Fibroblast of peridontal ligament (primary cell): ENCODE measurements around the gene KIAA1671.

Source experiments
- DNase-seq: peaks from one replicate; pipeline ENCODE4 v3.0.0-alpha.2; 2010; ENCODE audit errors: extremely low read depth

The KIAA1671 gene

DNA sequence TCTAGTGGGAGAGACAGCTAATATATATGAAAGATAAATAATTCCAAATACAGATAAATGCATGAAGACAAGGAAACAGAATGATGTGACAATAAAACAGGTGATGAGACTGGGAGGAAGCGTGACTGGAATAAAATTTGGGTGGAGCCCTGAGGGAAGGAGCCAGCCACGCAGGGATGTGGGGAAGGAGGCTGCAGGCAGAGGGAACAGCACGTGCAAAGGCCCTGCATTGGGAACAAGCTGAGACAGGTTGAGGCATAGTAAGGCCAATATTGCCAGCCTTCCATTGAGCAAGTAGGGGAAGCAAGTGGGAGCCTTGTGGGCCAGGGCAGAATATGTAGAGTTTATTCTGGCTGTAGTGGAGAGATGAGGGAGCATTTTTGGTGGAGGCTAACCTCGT lies 139.6 kb downstream of the KIAA1671 start:
- DNase-seq: no peak

DNA sequence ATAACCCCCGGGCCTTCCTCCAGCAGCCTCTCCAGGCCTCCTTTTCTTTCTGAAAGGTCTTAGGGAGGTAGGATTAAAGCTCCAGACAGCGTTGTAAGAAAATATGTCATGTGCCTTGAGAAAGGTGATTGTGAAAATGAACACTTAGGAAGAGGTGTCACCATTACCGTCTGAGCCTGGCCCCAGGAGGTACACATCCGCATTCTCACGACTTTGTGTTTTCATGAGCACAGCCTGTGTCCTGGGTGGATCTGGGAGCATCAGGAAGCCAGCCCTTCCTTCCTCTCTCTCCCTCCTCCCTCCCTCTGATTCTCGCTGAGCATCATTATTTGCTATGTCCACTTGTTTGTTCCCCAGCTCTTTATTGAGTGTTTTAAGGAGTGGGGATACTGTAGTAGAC lies 142.1 kb downstream of the KIAA1671 start:
- DNase-seq: no peak

DNA sequence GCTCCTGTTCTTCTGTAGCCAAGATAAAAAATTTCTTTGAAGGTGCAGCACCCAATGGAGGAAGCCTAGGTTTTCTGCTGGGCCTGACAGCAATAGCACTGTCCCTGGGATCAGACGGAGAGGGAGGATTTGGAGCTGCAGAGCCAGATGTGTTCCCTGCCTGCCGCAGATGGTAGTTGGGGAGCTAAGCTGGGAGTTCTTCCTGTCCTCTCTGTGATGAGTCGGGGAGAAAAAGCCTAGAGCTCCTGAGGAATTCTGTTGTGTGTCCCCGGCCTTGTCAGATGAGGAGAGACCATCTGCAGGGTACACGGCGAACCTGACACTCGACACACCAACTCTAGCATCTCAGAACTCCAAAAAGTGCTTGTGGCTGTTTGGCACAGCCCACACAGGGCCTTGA lies 143.4 kb downstream of the KIAA1671 start:
- DNase-seq: no peak

DNA sequence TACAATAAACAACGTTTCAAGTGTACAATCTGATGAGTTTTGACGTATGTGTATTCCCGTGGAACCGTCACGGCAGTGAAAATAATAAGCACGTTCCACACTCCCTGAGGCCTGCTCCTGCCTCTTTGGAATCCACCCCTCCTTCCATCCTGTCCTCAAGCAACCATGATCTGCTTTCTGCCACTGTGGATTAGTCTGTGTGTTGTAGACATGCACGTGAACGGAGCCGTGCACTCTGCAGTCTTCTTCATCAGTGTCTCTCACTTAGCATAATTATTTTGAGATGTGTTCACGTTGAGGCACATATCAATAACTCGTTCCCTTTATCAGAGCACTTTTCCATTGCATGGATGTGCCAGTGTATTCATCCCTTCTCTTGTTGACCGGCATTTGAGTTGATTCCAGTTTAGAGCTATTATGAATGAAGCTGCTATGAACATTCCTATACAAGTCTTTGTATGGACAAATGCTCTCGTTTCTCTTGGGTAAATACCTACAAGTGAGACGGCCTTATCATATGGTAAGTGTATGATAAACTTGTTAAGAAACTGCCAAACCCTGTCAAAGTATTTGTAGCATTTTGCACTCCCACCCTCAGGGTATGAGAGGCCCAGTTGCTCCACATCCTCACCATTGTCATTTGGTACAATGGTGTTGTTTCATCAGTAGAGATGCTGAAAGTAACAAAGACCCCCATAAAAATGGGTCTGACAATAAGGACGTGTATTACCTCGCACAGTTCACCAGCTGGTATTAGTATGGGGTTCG lies 144.3 kb downstream of the KIAA1671 start:
- DNase-seq: no peak

DNA sequence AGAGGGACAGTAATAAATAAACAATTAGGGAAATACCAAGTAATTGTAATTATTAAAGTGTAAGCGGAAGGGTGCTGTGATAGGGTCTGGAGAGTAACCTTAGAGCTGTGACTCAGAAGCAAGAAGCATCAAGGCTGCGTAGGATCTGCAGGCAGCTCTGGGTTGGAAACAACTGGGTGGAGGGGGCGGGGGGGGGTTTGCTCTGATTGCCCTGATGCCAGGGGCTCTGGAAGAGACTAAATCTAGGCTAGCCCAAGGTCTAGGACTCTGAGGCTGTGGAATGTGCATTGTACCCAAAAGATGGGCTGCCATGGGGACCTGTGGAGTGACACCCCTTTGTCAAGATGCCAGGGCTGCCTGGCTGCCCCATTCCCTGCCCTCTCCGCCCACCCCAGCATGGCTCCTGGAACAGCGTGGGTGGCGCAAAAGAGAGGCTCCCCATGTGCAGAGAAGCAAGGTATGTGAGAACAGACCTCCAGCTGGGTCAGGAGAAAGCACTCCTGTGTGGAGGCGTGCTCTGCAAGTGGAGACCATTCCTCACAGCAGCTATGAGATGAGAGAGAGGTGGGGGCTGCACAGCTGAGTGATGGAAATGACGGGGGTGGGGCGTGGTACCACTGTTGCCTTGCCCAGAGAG lies 146.0 kb downstream of the KIAA1671 start:
- DNase-seq: no peak

DNA sequence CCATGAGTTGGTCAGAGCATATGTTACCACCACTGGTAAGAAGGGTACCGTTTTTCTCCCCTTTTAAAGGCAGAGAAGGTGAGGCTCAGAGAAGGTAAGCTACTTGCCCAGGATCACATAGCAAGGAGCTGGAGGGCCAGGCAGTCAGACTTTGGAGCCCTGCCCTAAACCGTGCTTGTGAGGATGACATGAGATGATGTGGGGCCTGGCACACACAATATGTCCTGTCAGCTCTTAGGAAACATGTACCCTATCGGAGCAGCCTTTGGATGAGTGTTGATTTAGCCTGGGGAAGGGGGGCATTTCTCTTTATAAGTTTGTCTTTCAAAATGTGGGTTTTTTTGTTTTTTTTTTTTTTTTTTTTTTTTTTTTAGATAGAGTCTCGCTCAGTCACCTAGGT lies 146.7 kb downstream of the KIAA1671 start:
- DNase-seq: no peak

DNA sequence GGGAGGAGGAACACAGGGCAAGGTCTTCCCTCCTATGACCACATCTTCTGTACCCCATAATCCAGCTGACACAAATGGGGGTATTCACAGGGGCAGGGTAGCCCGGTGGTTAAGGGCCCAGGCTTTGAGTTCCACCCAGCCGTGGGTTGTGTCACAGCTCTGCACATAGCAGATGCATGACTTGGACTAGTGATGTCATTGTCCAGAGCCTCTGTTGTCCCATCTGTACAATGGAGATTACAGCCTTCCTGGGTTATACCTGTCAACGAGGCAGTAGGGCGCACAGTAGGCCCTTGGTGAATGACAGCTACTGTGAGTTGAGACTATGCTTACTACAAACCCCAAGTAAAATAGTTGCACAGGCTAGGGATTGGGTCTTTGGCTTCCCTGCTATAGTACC lies 147.9 kb downstream of the KIAA1671 start:
- no peak for DNase-seq

DNA sequence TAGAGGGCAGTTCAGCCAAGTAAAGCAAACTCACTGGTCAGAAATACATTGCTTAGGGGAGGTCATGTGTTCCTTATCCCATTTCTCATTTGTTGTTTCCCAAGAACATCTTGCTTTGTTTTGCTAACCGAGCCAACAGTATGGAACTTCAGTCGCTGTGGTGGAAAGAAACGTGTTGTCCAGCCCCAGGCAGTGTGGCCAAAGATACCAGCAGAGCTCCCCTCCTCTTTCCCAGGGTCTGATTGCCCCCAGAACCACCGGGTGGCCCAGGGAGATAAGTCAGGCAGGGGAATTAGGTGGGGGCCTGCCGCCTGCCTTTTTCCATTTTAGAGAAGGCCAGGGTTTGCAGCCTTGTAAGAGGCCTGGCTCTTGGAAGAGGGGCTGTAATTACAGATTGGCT lies 148.4 kb downstream of the KIAA1671 start:
- no peak for DNase-seq

DNA sequence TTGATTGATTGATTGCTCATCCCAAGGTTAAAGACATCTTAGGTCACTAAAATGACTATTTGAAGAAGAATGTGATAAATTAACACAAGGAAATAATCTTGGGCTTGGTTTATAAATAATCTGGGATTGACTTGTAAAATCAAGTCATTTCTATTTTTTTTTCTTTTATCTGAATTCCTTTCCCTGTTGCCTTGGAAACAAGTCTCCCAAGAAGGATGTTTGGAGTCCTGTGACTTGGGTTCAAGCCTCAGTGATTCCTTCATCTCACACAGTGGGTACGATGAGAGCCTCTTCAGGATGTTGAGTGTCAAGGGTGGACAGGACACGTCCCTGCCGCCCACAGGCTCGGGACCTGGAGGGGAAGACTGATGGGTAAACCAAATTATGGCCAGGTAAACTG lies 149.0 kb downstream of the KIAA1671 start:
- no peak for DNase-seq

DNA sequence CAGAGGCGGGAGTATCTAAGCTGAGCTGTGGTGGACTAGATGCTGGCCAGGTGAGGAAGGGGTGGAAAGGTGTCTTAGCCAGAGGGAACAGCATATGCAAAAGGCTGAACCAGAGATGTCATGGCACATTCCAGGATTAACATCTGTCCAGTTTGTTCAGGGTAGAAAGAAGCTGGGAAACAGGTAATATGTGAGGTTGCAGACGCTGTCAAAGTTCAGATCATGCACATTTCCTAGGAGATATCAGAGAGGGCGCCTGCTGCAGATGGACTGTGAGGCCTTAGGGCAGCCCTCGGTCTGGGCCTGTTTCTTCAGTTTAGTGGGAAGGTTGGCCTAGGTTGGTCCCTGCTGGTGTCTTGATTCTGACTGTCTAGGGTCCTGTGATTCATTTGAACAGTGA lies 149.5 kb downstream of the KIAA1671 start:
- no peak for DNase-seq

DNA sequence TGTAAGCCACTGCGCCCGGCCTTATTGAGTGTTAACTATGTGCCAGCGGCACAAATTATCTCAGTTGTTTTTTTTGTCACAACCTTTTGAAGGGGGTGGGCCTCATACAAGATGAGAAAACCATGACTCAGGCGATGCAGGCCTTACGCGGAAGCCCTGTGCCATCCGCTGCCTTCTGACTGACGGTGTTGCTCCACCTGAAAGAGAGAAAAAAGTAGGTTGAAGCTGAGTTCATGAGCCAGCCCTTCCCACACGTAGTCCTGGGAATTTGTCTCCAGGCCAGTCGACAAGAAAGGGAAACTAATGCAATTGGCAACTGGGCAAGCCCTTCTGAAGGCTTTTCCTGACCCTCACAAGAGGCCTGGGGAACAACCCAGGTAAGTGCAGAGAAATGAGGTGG lies 150.2 kb downstream of the KIAA1671 start:
- DNase-seq: no peak

DNA sequence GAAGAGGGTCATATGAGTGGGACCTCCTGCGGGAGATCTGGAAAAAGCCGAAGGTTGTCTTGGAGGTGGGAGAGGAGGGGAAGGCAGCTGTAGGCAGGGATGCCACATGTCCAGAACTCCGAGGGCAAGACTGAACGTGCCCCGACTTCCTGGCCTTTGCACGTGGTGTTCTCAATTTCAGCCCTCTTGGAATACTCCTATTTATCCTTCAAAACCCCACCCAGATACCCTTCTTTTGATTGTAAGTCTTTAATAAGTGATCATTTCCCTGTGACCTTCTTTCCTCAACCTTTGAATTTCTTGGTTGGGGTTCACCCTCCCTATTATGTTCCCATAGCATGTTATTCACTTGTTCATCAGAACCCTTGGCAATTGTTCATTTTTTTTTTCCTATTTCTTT lies 151.9 kb downstream of the KIAA1671 start:
- DNase-seq: no peak

DNA sequence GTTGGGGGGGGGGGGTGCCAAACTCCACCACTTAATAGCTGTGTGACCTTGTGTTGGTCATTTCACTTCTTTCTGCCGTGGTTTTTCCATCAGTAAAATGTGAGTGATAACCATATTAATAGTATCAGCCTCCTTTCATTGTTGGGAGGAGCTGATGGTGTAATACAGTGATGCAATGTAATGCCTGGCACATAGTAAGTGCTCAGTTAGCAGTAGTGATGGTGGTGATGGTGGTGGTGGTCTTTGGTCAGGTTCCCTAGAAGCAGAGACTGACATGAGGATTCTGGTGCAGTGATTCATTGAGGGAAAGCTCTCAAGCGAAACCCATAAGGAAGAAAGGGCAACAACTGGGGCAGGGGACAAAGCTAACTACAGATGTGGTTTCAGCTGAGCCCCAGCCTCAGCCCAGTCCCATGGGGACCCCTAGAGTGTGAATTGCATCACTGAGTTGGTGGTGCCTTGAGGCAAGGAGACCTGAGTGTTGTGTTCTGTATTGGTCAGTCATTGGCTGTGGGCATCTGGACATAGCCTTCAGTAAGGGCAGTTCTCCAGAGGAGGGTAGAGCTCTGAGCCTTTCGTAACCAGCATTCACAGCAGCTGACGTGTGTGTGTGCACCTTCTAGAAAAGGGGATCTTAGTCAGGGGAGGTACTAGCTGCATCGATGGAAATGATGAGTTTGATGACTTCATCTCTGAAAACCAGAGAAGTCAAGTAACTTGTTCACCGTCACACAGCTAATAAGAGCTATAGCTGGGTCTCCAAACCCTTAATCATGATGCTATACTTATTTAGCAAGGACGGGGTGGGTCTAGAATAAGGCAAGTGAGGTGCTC lies 153.5 kb downstream of the KIAA1671 start:
- DNase-seq: no peak

DNA sequence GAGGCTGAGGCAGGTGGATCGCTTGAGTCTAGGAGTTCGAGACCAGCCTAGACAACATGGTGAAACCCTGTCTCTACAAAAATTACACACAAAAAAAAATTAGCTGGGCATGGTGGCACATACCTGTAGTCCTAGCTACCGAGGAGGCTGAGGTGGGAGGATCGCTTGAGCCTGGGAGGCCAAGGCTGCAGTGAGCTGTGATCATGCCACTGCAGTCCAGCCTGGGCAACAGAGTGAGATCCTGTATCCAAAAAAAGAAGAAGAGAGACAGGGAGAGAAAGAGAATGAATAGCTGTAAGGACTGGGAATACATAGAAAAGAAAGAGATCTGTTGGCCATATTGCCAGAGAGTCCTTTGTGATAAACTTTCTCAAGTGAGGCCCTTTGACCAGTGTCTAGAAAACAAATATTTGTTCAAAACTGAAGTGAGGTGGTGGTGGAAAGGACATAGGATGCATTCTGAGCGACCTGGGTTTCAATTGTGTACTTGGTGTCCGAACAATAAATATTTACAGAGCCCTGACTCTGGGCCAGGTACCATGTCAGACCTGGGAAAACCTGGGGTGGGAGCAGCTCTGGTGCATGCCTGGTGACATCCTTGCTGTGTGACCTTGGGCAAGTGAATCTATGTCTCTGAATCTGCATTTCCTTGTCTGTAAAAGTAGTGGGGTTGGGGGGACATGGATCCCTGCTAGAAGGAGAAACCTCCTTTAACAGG lies 157.5 kb downstream of the KIAA1671 start:
- no peak for DNase-seq

DNA sequence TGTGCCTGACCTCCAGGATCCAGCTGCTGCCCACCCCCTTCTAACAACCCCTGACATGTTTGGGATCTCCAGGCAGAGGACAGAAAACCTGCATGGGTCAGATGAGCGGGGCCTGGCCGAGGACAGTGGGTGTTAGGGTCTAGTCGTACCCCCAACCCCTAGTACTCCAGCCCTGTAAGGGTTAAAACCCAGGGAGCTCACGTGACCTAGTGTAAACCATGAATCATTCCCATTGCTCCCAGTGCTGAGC lies 158.0 kb downstream of the KIAA1671 start:
- DNase-seq: no peak

DNA sequence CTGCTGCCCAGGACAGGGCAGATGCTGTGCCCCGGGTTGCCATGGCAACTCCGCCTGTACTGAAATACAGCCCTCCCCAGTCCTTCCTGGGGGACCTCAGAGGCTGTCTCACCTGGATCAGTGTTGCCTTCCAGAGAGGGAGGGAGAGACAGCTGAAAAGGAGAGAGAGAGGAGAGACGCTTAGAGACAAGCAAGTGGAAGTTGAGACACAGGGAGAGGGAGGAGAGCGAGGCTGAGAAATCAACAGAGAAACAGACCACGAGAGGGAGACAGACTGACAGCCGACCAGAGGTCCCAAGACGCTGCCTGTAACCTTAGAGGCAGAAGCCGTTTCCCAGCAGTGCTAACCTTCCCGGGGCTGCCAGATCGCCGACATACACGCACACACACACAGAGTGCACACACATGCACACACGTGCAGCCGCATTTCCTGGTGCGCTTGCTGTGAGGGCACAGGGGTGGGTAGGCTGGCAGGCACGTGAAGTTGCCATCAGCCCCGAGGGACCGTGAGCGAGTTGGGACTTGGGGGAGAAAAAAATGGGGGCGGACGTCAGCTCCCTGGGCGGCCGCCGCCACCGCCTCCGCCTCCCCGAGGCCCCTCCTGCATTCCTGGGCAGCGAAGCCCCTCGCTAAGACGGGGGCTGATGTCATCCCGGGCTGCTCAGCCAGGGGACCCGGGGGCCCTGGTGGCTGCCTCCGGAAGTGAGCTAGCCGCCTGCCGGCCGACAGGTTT lies 158.5 kb downstream of the KIAA1671 start:
- DNase-seq: peak; percentile 55

DNA sequence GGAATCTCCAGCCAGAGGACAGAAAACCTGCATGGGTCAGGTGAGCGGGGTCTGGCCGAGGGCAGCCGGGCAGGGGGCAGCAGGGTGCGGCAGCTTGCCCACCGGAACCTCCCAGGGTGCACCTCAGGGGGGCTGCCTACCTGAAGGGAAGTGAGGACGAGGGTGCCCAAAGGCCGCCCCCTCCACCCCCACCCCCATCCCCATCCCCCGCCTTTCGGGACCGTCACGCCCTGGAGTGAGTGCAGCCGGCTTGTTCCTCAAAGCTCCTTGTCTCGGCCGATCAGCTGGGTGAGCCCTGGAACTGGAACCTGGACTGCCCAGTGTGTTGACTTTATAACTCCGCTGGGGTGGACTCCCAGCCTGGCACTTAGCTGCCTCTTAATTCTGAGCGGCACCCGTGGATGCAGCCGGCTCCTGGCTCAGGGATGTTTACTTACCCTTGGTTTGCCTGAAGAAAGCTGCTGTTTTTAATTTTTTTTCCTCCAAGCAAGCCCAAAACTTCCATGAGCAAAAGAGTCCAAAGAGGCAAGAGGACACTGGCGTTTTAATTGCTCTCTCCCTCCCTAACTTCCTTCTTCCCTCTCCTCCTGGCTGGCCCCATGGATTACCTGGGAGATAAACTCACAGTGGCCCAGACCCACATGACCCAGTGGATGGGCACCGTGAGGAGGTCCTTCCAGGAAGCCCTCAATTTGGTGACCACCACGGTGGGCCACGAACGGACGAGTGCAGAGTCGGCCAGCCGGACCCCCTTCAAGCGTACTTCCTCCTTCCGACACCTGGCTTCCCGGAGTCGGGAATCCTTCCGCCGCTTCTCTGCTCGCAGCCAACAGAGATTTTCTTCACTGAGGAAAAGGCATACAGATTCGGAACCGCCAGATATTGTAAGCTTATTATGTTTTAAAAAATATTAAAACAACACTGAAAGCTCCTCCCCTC lies 159.3 kb downstream of the KIAA1671 start:
- DNase-seq: no peak

DNA sequence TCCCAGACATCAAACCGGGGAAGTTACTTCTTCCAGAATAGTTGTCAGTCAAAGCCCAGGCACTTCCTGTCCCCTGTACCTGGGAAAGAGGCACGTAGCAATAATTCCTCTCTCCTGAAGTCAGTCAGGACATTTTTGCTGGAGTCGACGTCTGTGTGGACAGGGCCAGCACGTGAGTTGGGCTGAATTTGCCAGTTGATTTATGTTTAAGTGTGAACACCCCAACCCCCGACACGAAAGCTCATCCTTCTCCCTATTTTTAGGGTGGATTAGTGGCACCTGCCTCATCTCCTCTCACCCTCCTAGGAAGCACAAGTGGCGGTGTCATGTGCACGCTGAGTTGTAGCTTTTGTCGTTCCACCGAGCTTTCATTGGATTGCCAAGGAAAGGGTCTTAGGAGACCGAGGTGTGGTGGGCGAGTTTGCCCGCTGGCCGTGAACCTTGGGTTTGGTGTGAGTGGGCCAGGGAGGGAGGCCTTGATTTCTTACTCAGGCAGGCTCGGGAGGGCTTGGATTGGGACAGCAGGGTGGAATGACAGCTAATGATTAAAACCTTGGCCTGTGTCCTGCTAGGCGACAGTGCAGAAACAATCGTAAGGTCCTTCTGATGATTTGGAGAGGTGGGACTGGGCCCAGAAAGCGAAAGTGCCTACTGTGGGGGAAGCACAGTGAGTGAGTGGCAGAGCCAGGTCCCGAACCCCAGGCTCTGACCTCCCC lies 160.2 kb downstream of the KIAA1671 start:
- no peak for DNase-seq

DNA sequence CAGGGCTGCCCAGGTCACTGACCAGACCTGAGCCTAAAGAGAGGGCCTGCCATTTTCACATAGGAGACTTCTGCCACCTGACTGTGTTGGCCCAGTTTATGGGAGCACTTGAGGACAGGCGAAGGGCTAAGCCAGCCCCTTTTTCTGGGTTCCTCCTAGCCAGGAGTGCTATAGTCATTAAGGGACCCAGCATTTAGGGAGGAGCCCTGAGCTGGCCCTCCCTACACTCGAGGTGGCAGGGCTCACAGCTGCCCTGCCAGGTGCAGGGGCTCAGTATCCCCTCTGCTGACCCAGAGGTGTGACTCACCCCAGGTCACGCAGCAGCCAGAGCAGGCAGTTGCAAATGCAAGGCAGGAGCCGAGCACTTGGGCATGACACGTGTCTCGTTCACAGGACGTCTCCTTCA lies 160.8 kb downstream of the KIAA1671 start:
- no peak for DNase-seq
